ENCODE measurements around the gene SRPK1. TPM values are rescaled to one million over a fixed set of nuclear protein-coding genes. Genes with fewer than 3 reads are reported as not detected.

The SRPK1 gene
- total and polyA plus RNA-seq, 10 of the 15 experiments (the other 5 are each of a cell fraction or from before 2014, with no cell fraction given): 47.4 to 112 (median 85.8) TPM

GRCh38 chr6:35829306-35829705, 91.6 kb downstream of the SRPK1 start:
- ChIA-PET CTCF (interaction anchor here (0.6 kb wide), 1 partner anchor 365 kb away, joined by 3 read pairs; no protein-coding TSS in a partner anchor), POLR2A (no interaction called here), SMC1A (ENCODE audit: uncharacterized antibody, unreplicated experiment) (no interaction called here), RAD21 (ENCODE audit: unreplicated experiment) (no interaction called here)
- in situ Hi-C loops (cut with MboI): no loop called here
- TF ChIP-seq ZNF592 (IDR thresholded peaks at IDR 0.05) (no peak), POLR2A (IDR thresholded peaks at IDR 0.05; ENCODE audit: low read depth, low read length) (no peak), CHD1 (IDR thresholded peaks at IDR 0.05; ENCODE audit: low read depth, low read length) (no peak), IKZF2 (IDR thresholded peaks at IDR 0.05) (no peak), BHLHE40 (IDR thresholded peaks at IDR 0.05; ENCODE audit: borderline replicate concordance in 1 of 2, low read depth in 2 of 2, low read length in 1 of 2) (no peak), HCFC1 (IDR thresholded peaks at IDR 0.05; ENCODE audit: low read length) (no peak)
- ATAC-seq: no peak
- intact Hi-C loops (cut with micrococcal nuclease; ENCODE audit: unreplicated experiment): no loop called here
- no peak for FAIRE-seq
- Histone ChIP-seq H3K79me2 (ENCODE audit: control insufficient read depth, insufficient read depth, low read length) (no peaks in the 10 kb centered on the region), H3K4me1 (ENCODE audit: control insufficient read depth, insufficient read depth, low read length) (no peaks in the 10 kb centered on the region), H3K9ac (ENCODE audit: control insufficient read depth, insufficient read depth, low read length) (no peak overlapping the region), H3K27me3 (replicated peaks in 1 of 2; ENCODE audit: control insufficient read depth in 2 of 2, insufficient read depth in 2 of 2, low read length in 1 of 2) (no peaks in the 10 kb centered on the region), H3K9me3 (replicated peaks; ENCODE audit: control insufficient read depth, insufficient read depth, low read length) (no peaks in the 10 kb centered on the region), H2AFZ (ENCODE audit: control insufficient read depth, low read depth, low read length) (no peak overlapping the region), H3K4me3 (no peak overlapping the region), H4K20me1 (ENCODE audit: control insufficient read depth, insufficient read depth) (no peaks in the 10 kb centered on the region), H3K36me3 (ENCODE audit: control insufficient read depth in 2 of 2, insufficient read depth in 2 of 2, low read length in 1 of 2) (peaks cover 2 to 8% of the 10 kb centered on the region in 2 experiments; a peak in 3 of 4 replicates), H3K4me2 (ENCODE audit: control insufficient read depth, insufficient read depth) (no peak overlapping the region), H3K27ac (ENCODE audit: control insufficient read depth, insufficient read depth) (no peak overlapping the region)
- no TSS peak for BruUV-seq (replicated peaks)
- 85% methylated on average over 5 of the region's 5 CpGs for WGBS (ENCODE audit: insufficient coverage, insufficient replicate concordance, low lambda C conversion rate, missing lambda C conversion rate)
- no peak for DNase-seq (ENCODE audit: low read depth, low spot score)
